HG02571 (cell line): ENCODE data around the gene ADRA1B.

Source experiments
- ATAC-seq: cut with Tn5 transposase; IDR thresholded peaks from one replicate; pipeline ENCODE4 v1.9.1; 2021; ENCODE audit warnings: mild to moderate bottlenecking, moderate library complexity; ENCODE audit not compliant: unreplicated experiment

Gene ADRA1B

DNA sequence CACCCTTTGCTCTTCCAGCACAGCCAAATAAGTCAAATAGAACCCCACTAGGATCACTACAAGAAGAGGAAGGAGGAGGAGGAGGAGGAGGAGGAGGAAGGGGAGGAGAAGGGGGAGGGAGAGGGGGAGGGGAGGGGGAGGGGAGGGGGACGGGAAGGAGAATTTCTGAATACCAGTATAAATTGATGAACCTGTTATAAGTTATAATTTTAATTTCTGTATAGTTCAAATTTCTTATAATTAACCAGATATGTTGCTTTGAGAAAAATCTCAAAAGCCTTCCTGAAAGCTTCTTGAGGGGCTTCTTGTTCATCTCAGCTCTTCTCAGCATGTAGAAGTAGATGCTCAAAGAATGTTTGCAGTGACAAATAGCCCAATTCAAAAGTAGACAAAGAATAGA is 15.0 kb upstream of the ADRA1B start:
- ATAC-seq = no peak

GRCh38 chr5:159901772-159902171 is 14.5 kb upstream of the ADRA1B start:
- ATAC-seq = no peak

- ATAC-seq = no peak
Measured at GRCh38 chr5:159902444-159903121, 13.7 kb upstream of the ADRA1B start.

- ATAC-seq = no peak
Measured at GRCh38 chr5:159903131-159903530, 13.2 kb upstream of the ADRA1B start.

DNA sequence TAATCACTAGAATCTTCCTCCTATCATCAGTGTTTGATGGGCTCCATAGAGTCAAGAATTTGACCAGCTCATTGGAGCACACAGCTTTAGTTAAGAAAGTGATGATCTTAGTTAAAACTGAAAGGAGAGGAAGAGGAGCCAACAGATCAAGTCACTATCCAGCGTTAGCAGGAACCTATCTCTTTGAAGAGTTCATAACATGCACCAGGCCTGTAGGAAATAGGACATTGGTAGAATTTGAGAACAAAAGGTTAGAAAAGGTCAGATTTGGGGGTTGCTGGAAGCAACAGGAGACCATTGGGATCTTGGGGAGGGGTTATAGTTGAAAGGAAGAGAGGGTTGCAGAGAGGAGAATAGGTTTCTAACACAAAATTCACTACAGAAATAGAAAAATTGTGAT is 11.4 kb upstream of the ADRA1B start:
- ATAC-seq = no peak

GRCh38 chr5:159905496-159905895 is 10.8 kb upstream of the ADRA1B start:
- no peak for ATAC-seq

DNA sequence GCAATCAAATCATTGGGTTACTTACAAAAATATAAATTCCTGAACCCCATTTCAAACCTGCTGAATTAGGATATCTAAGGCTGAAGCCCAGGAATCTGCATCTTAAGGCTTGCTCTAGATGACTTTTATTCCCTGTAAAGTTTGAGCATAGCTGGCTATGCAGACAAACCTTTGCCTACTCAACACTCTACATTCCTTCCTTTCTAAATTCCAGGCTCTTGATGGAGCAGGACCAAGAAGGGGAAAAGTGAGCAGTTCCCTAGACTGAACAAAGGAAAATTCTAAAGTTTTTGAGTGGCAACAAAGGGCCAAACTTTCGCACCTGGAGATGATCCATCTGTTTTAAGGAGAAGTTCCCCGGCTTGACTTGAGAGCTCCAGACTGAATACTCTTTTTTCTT is 9.8 kb upstream of the ADRA1B start:
- ATAC-seq = no peak

DNA sequence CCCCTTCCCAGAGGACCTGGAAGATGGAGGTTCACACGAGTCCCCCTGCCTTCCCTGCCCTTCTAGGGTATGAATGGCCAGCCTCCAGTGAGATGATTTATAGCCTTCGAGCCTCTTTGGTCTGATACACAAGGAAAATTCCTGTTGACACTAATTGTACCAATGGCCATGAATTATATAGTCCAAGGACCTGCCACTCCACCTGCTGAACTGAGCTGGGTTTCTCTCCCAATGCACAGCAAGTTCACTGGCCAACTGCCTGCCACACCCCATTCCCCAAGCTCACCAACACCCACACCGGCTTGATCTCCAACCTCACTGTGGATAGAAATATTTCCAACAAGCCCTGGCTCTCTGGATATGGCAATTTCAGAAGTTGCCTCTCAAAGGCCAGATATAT is 9.3 kb upstream of the ADRA1B start:
- no peak for ATAC-seq

DNA sequence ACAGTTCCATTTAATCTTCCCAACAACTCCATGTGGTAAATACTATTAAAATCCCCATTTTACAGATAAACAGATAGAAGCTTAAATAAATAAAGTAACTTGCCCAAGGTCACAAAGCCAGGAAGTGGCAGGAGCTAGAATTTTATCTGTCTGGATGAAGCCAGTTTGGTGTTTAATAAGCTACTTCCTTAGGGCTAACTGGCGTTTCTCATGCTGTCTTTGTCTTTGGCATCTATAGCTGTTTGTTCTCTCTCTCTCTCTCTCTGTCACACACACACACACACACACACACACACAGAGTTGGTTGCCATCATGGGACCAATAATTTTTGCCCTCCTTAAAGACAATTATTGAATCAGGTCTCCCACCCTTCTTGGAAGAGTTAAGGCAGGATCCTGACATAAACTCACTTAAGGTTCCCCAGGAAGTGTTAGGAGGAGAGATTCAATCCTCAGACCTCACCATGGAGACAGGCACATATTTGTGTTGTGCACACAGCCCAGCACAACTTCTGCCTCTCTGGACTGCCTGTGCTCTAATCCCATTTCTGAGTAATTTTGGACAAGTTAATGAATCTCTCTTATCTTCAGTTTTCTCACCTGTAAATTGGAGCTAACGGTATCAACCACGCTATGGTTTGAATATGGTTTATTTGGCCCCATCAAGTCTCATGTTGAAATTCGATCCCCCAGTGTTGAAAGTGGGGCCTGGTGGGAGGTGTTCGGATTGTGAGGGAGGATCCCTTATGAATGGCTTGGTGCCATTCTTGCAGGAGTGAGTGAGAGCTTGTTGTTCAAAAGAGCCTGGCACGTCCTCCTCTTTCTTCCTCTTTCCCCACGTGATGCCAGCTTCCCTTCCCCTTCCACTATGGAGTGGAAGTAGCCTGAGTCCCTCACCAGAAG is 8.3 kb upstream of the ADRA1B start:
- ATAC-seq = no peak

GRCh38 chr5:159908591-159908940 is 7.7 kb upstream of the ADRA1B start:
- no peak for ATAC-seq

- ATAC-seq = no peak
Measured at GRCh38 chr5:159909126-159909525, 7.2 kb upstream of the ADRA1B start.

DNA sequence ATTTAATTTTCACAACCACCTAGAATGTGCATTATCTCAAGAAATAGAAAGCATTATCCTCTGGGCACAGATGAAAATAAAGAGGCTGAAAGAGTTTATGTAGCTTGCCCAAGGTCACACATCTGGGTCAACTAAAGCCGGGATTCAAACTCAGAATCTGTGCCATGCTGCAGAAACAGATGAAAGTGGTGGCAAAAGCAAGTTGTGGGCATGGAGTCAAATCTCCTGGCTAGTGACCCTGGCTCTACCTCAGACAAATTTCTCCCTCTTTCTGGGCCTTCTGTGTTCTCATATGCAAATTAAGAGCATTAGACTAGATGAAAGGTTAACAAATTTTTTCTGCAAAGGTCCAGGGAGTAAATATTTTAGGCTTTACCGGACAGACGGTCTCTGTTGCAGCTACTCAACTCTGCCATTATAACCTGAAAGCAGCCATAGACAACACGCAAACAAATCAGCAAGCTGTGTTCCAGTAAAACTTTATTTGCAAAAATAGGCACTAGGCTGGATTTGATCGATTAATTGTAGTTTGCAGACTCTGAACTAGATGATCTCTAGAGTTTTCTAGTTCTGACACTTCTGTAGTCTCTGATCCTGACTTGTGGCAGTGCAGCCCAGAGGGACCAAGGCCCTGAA is 6.0 kb upstream of the ADRA1B start:
- no peak for ATAC-seq

DNA sequence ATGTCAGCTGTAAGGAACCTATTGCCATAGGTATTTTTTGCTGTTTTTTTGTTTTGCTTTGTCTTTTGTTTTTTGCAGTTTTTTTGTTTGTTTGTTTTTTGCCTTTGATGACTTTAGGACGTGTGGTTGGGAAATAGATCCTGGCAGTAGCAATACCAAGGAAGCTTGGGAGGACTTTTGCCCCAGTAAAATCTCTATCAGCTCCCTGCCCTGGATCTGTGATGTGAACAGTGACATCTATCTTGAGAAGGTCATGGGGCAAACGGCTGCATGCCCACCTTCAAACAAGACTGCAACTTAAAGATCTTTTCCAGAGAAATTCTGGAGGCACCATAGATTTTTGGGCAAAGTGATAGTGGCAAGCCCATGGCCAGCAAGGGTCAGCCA is 5.4 kb upstream of the ADRA1B start:
- ATAC-seq = no peak

DNA sequence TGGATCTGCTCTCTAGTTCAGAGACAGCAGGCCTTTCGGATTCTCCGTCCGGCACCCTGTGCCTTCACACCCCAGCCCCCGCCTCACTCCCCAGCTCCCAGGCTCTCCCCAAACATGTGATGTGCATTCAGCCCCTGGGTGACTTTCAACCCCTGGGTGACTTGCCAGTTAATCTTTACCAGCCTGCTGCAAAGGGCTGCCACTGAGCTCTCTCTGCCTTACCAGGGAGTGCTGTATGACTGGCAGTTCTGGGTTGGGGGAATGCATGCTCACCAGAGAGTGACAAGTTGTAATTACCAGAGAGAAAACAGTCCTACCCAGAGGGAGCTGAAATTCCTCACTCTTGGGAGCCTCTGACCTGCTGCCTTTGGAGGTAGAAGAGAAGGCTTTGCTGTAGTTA is 4.9 kb upstream of the ADRA1B start:
- ATAC-seq = no peak

GRCh38 chr5:159912033-159912800 is 4.1 kb upstream of the ADRA1B start:
- ATAC-seq = no peak

DNA sequence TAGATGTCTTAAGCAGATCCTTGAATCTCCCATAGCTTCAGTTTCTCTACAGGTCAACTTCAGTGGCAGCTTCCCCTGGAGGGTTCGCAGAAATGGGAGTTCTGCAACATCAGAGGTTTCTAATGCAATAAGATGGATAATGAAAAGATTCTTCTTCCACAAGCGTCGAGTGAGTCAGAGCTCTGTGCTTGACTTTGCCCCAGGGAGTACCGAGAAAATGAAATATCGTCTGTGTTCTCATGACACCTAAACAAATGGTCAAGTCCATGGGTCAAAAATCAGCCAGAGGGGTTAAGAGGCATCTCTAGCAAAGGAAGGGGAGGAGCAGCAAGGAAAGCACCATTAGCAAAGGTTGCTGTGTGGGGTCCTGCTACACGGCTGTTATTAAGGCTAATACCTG is 3.2 kb upstream of the ADRA1B start:
- ATAC-seq = no peak

DNA sequence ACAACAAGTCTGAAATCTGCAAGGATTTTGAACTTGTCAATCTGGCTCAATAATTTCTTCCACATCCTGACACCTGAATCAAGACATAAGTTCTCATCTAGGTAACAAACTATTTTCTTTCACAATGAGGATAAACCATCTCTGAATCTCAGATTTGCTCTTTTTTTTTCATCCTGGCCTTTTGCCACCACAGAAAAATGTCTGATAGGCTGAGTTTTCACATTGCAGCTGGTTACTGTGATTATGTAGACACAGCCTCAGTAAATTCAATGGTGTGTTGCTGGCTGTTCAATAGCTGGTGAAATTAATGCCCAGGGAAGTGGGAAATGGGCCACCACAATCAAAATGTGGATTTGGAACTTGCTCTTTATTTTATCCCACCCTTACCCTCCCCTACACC is 2.8 kb upstream of the ADRA1B start:
- no peak for ATAC-seq

- ATAC-seq = no peak
Measured at GRCh38 chr5:159916841-159917761, 819 bp downstream of the ADRA1B start.

- ATAC-seq = no peak
Measured at GRCh38 chr5:159917994-159918393, 1.7 kb downstream of the ADRA1B start.

- no peak for ATAC-seq
Measured at GRCh38 chr5:159921721-159922120, 5.4 kb downstream of the ADRA1B start.
